ENCODE results near the gene OR1J1.

- TF ChIP-seq MAX (IDR thresholded peaks at IDR 0.05) (no peak), CTCF (IDR thresholded peaks at IDR 0.05; ENCODE audit: control extremely low read depth in 1 of 3, insufficient read depth in 1 of 3, low read depth in 1 of 3, low read length in 3 of 3) (no peak), EZH2 (IDR thresholded peaks at IDR 0.05; ENCODE audit: low read depth, low read length, severe bottlenecking) (no peak), SIN3A (conservative IDR thresholded peaks at IDR 0.05 in 1 of 2, IDR thresholded peaks at IDR 0.05 in 1 of 2; ENCODE audit: low read depth in 1 of 2, low read length in 2 of 2) (no peak), SRF (IDR thresholded peaks at IDR 0.05; ENCODE audit: low read depth, low read length) (no peak), RAD21 (IDR thresholded peaks at IDR 0.05 in 1 of 2, conservative IDR thresholded peaks at IDR 0.05 in 1 of 2; ENCODE audit: low read depth in 2 of 2, low read length in 2 of 2) (no peak), POLR2AphosphoS5 (IDR thresholded peaks at IDR 0.05; ENCODE audit: low read depth, low read length) (no peak), SP2 (IDR thresholded peaks at IDR 0.05; ENCODE audit: low read length) (no peak), ATF3 (IDR thresholded peaks at IDR 0.05; ENCODE audit: insufficient read depth, low read depth, low read length) (no peak)
These were observed 48.9 kb upstream of the OR1J1 start for GRCh38 chr9:122526602-122527001.
